GM18907 (cell line): ENCODE measurements around the gene LCE5A.
"Not testable (repeated sequence)": the region's sequence is repeated elsewhere in the genome, so short reads cannot be mapped to it uniquely, and the experiment has no call there.

ENCODE experiments used
- ATAC-seq: cut with Tn5 transposase; IDR thresholded peaks from one replicate; pipeline ENCODE4 v1.9.1; 2021; ENCODE audit warnings: mild to moderate bottlenecking, moderate library complexity; ENCODE audit not compliant: unreplicated experiment

LCE5A gene

GRCh38 chr1:152510503-152510902 lies at the start of gene LCE5A:
Gene LCE5A, plus strand, starts transcription at chr1:152510803. Its CDS starts 732 bp downstream, at chr1:152511535.
- no peak for ATAC-seq

- ATAC-seq: no peak
These were observed 49.1 kb upstream of the LCE5A start for GRCh38 chr1:152461544-152461943.

GRCh38 chr1:152462636-152463035 lies 48.0 kb upstream of the LCE5A start:
- no peak for ATAC-seq

GRCh38 chr1:152466217-152466616 lies 44.4 kb upstream of the LCE5A start:
- no peak for ATAC-seq

- no peak for ATAC-seq
These were observed 36.6 kb upstream of the LCE5A start for GRCh38 chr1:152473887-152474537.

- no peak for ATAC-seq
These were observed 30.6 kb upstream of the LCE5A start for GRCh38 chr1:152479792-152480595.

GRCh38 chr1:152481869-152482664 lies 28.5 kb upstream of the LCE5A start:
- no peak for ATAC-seq

- ATAC-seq: no peak
These were observed 24.1 kb upstream of the LCE5A start for GRCh38 chr1:152486400-152487006.

- ATAC-seq: no peak
These were observed 22.7 kb upstream of the LCE5A start for GRCh38 chr1:152487871-152488270.

- not testable (repeated sequence) for ATAC-seq
These were observed 19.1 kb upstream of the LCE5A start for GRCh38 chr1:152491537-152491936.

- ATAC-seq: no peak
These were observed 15.4 kb upstream of the LCE5A start for GRCh38 chr1:152495066-152495675.

- ATAC-seq: no peak
These were observed 13.3 kb upstream of the LCE5A start for GRCh38 chr1:152497273-152497672.

GRCh38 chr1:152501704-152502103 lies 8.9 kb upstream of the LCE5A start:
- ATAC-seq: no peak

- ATAC-seq: no peak
These were observed 8.0 kb upstream of the LCE5A start for GRCh38 chr1:152502496-152503180.

- no peak for ATAC-seq
These were observed 5.5 kb upstream of the LCE5A start for GRCh38 chr1:152505083-152505482.

GRCh38 chr1:152506899-152507498 lies 3.6 kb upstream of the LCE5A start:
- no peak for ATAC-seq

- ATAC-seq: no peak
These were observed 993 bp downstream of the LCE5A start for GRCh38 chr1:152511596-152511995.

GRCh38 chr1:152513081-152513480 lies 2.5 kb downstream of the LCE5A start:
- no peak for ATAC-seq

GRCh38 chr1:152514715-152515433 lies 4.3 kb downstream of the LCE5A start:
- ATAC-seq: no peak
